Measurements from ENCODE around the gene DACT2. TPM values are rescaled to one million over a fixed set of nuclear protein-coding genes. Genes with fewer than 3 reads are reported as not detected.

The DACT2 gene
- total RNA-seq, 1 experiment from 2014 or later, result not detected

GRCh38 chr6:168276576-168277273, 42.9 kb downstream of the DACT2 start:
- CTCF ChIA-PET, result no interaction called here
- intact Hi-C loops (cut with micrococcal nuclease), result no loop called here
- DNase-seq (ENCODE audit: low read depth, low spot score) (no peak), ATAC-seq (no peak)
- no peak overlapping the region for H3K4me2 ChIP-seq (ENCODE audit: low read length)
- BruUV-seq (replicated peaks), result no TSS peak
- RAD21 ChIA-PET (ENCODE audit: low non-redundant PET in 1 of 2, low total read pairs in 2 of 2, uncharacterized antibody in 2 of 2, unreplicated experiment in 2 of 2), result no interaction called here
- H2AFZ ChIP-seq (ENCODE audit: low read depth, low read length, poor library complexity, severe bottlenecking), result no peak overlapping the region
- H3K4me1 ChIP-seq (ENCODE audit: control insufficient read depth in 1 of 2, insufficient read depth in 2 of 2, low read length in 2 of 2), result no peaks in the 10 kb centered on the region
- POLR2A ChIA-PET, result no interaction called here
- no peak for TF ChIP-seq CEBPB (IDR thresholded peaks at IDR 0.05; ENCODE audit: low read depth)
- TF ChIP-seq SRF (IDR thresholded peaks at IDR 0.05; ENCODE audit: low read depth), result no peak
- TF ChIP-seq, protein P1, sequence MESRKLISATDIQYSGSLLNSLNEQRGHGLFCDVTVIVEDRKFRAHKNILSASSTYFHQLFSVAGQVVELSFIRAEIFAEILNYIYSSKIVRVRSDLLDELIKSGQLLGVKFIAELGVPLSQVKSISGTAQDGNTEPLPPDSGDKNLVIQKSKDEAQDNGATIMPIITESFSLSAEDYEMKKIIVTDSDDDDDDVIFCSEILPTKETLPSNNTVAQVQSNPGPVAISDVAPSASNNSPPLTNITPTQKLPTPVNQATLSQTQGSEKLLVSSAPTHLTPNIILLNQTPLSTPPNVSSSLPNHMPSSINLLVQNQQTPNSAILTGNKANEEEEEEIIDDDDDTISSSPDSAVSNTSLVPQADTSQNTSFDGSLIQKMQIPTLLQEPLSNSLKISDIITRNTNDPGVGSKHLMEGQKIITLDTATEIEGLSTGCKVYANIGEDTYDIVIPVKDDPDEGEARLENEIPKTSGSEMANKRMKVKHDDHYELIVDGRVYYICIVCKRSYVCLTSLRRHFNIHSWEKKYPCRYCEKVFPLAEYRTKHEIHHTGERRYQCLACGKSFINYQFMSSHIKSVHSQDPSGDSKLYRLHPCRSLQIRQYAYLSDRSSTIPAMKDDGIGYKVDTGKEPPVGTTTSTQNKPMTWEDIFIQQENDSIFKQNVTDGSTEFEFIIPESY (IDR thresholded peaks at IDR 0.05; ENCODE audit: extremely low read depth, insufficient replicate concordance, low read length), result no peak
- no peak for TF ChIP-seq JUND (IDR thresholded peaks at IDR 0.05)
- TF ChIP-seq RAD21 (IDR thresholded peaks at IDR 0.05; ENCODE audit: low read depth), result no peak
- TF ChIP-seq ELF1 (IDR thresholded peaks at IDR 0.05; ENCODE audit: borderline replicate concordance, low read depth), result no peak
- TF ChIP-seq ZNF274 (IDR thresholded peaks at IDR 0.05; ENCODE audit: low read depth, low read length), result no peak
- TF ChIP-seq SIN3A (IDR thresholded peaks at IDR 0.05; ENCODE audit: low read depth), result no peak
- TF ChIP-seq EZH2 (IDR thresholded peaks at IDR 0.05), result no peak
- TF ChIP-seq, protein P2, sequence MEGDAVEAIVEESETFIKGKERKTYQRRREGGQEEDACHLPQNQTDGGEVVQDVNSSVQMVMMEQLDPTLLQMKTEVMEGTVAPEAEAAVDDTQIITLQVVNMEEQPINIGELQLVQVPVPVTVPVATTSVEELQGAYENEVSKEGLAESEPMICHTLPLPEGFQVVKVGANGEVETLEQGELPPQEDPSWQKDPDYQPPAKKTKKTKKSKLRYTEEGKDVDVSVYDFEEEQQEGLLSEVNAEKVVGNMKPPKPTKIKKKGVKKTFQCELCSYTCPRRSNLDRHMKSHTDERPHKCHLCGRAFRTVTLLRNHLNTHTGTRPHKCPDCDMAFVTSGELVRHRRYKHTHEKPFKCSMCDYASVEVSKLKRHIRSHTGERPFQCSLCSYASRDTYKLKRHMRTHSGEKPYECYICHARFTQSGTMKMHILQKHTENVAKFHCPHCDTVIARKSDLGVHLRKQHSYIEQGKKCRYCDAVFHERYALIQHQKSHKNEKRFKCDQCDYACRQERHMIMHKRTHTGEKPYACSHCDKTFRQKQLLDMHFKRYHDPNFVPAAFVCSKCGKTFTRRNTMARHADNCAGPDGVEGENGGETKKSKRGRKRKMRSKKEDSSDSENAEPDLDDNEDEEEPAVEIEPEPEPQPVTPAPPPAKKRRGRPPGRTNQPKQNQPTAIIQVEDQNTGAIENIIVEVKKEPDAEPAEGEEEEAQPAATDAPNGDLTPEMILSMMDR (IDR thresholded peaks at IDR 0.05 in 2 of 3, conservative IDR thresholded peaks at IDR 0.05 in 1 of 3; ENCODE audit: borderline replicate concordance in 1 of 3, insufficient read depth in 1 of 3, low read depth in 2 of 3, low read length in 2 of 3), result no peak
- TF ChIP-seq POLR2AphosphoS5 (IDR thresholded peaks at IDR 0.05; ENCODE audit: low read depth, low read length), result no peak
- TF ChIP-seq EGR1 (IDR thresholded peaks at IDR 0.05; ENCODE audit: low read depth), result no peak
- TF ChIP-seq REST (IDR thresholded peaks at IDR 0.05; ENCODE audit: low read depth), result no peak
- TF ChIP-seq TCF7L2 (IDR thresholded peaks at IDR 0.05; ENCODE audit: borderline replicate concordance, extremely low read depth, insufficient read depth, insufficient read length), result no peak
- TF ChIP-seq FOSL1 (IDR thresholded peaks at IDR 0.05; ENCODE audit: low read depth), result no peak
- TF ChIP-seq, protein P3, sequence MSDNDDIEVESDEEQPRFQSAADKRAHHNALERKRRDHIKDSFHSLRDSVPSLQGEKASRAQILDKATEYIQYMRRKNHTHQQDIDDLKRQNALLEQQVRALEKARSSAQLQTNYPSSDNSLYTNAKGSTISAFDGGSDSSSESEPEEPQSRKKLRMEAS (IDR thresholded peaks at IDR 0.05), result no peak
- TF ChIP-seq ATF3 (IDR thresholded peaks at IDR 0.05), result no peak
- H3K27me3 ChIP-seq (ENCODE audit: insufficient read depth, low read length), result peaks cover 4% of the 10 kb centered on the region; the same call in 1 of the 2 replicates
- no peaks in the 10 kb centered on the region for H3K36me3 ChIP-seq (ENCODE audit: control insufficient read depth in 1 of 2, insufficient read depth in 2 of 2, low read length in 2 of 2)
- no peak overlapping the region for H3K27ac ChIP-seq (ENCODE audit: low read depth, low read length)
- no peak overlapping the region for H3K4me3 ChIP-seq (replicated peaks in 1 of 2; ENCODE audit: low read depth in 1 of 2, low read length in 2 of 2)
- H4K20me1 ChIP-seq (ENCODE audit: insufficient read depth), result no peaks in the 10 kb centered on the region
- no peaks in the 10 kb centered on the region for H3K9me3 ChIP-seq (ENCODE audit: control insufficient read depth in 1 of 2, insufficient read depth in 1 of 2, low read depth in 1 of 2, low read length in 2 of 2)
- no peaks in the 10 kb centered on the region for H3K9me2 ChIP-seq (ENCODE audit: insufficient read depth)
- H3K79me2 ChIP-seq (ENCODE audit: insufficient read depth, low read length), result no peaks in the 10 kb centered on the region
- no peak overlapping the region for H3K9ac ChIP-seq (ENCODE audit: low read length)

Measured in HCT116 (cell line).